GM18511 (cell line): ENCODE results near the gene DOCK1.

Experiments used
- ATAC-seq: cut with Tn5 transposase; IDR thresholded peaks from one replicate; pipeline ENCODE4 v1.9.1; 2021; ENCODE audit warnings: mild to moderate bottlenecking, moderate library complexity; ENCODE audit not compliant: unreplicated experiment

The DOCK1 gene

DNA sequence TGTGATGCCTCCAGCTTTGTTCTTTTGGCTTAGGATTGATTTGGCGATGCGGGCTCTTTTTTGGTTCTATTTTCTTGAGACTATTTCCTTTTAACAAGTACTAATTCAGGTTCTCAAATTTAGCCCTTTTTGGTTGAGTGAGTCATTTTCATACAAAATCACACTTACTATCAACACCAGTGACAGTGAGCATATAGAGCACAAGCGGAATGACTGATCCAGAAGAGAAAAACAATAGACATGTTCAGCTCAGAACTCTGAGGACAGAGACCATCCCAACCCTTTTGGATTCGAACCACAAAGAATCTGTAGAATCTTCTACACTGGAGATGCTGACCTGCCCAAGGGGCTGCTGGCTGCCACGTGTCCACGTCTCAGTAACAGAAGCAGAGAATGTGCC lies 347.6 kb downstream of the DOCK1 start:
- no peak for ATAC-seq

DNA sequence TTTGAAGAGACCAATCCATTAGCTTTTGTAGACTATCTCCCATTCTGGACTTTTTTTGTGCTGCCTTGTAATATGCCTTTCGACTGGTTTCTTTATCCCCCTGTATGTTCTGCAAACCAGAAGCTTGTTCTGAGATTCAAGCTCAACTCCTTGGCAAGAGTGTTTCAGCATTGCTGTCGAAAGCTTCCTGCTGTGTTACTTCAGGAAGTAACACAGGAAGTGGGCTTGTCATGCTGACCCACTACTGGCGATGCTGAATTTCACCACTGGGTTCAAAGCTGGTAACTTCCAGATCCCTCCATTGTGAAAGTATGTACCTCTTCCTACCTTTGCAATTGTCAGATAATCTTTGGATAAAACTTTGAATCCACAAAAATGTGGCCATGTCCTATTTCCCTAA lies 349.0 kb downstream of the DOCK1 start:
- no peak for ATAC-seq

DNA sequence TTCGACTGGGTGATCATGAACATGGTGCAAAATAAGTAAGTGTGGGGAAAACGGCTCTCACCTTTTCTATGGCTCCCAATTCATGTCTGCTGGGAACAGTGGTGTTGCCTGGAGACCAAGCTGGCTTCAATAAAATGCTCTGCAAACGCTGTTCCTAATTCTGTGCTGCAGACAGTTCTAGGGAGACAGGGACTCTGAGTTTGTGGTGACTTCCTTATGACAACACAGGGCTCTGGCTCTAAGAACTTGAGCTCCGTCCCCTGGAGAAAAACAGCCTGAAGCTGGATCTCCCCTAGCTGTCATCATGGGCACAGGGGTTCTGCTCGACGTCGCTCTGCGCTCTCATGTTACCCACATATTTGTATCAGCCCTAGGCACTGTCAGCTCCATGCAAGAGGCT lies 352.2 kb downstream of the DOCK1 start:
- no peak for ATAC-seq

DNA sequence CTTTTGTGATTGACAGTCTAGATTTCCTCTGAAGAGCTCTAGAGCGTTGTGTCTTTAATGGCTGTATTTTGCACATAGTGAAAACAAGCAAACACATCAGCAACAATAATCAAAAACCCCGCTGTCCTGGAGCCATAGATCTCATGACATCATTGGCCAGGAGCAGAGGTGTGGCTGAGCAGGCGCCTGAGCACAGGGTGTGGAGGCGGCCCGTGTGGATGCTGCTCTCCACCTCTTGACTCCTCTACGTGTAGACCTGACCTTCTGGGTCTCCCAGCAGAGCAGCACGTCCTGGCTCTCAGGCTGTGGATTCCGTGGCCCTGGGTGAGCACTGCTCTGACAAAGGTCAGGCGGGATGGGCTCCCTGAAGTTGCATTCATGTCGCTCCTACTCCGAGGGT lies 354.1 kb downstream of the DOCK1 start:
- no peak for ATAC-seq

DNA sequence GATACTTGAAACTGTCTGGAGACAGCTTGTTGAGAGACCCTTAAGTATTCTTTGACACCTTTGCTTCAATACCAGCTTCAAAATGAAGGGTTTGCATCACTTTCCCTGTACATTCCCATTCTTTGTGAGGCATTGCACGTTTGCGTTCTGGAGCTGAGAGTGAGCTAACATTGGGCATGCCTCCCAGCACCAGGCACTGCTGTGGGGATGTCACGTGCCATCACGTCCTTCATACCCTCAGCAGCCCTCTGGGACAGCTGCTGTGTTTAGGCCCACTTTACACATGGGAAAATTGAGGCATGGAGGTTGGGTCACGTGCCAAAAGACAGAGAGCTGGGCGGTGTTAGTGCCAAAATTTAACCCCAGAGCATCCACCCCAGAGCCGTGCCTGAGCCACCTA lies 357.4 kb downstream of the DOCK1 start:
- no peak for ATAC-seq

DNA sequence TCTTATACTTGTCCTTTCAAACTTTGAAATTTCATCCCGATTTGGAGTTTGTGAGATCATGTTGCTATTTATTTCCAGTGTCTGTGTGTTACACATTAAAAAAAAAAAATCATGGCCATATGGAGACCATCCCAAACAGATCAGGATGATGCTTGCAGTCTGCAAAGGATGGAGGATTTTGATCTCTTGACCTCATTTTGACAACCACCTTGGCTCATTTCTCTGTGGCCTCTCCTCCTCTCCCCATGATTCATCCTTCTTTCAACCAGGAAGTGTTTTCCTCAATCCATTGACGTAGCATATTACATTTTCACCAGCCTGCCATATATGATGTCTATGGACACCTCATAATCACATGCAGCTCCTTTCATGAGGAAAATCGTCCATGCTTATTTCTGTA lies 360.1 kb downstream of the DOCK1 start:
- ATAC-seq: no peak

DNA sequence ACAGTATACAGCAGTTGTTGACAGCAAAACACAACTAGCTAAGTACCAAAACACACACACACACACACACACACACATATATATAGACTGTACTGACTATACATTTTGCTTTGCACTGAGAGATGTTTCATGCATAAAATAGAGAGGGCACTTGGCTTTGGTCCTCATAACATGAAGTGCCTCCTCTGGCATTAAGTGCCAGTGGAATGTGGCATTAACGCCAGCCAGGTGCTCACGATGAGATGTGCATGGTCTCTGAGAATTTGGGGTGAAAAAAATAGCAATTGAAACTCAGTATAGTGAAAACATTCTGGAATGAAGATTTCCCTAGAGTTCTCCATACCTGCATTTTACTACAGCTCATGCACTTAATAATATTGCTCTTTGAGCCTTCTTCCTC lies 361.2 kb downstream of the DOCK1 start:
- no peak for ATAC-seq

DNA sequence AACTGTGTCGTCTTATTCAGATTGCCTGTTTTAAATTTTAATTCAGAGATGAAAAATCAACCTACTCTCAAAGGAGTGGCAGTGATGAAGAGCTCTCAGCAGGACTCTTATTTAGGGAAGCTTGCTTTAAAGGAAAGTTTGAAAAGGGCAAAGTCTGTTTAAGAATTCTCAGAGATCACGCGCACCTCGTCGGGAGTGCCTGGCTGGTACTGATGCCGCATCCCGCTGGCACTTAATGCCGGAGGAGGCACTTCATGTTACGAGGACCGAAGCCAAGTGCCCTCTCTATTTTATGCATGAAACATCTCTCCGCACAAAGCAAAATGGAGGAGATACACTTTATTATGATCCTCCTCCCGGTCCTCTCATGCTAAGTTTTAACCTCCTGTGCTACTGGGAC lies 362.2 kb downstream of the DOCK1 start:
- ATAC-seq: no peak

DNA sequence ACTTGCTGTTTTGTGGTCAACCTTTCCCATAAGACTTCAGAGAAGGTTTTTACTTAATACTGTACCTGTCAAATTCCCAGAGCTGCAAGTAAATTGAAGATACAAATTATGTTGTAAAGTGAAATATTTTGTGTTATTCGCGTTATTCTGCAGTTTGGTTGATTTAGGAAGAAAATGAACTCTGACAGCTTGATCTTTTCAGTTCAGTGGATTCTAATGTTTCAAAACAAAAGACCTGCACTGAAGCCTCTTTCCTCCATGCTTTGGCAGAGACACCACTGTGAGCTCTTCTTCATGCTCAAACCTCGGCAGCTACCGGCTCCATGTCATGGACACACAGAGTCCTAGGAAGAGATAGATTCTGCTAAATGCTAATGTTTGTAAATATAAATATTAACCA lies 366.8 kb downstream of the DOCK1 start:
- no peak for ATAC-seq

DNA sequence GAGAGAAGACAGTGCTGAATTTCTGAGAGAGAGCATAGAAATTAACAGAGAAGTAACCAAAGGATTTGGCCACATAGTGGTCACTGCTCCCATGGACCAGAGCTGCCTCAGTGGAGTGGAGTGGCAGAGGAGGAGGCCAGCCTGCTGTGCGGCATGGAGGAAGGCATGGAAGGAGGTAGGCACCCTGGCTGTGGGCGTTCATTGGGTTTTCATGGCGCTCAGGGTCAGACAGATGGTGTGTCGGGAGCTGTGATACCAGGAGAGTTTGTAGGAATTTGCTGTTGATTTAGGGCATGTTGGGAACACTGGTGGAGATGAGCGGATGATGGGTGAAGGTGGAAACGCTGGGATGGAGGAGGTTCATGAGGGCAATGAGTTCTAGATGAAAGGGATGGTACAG lies 370.0 kb downstream of the DOCK1 start:
- ATAC-seq: no peak

DNA sequence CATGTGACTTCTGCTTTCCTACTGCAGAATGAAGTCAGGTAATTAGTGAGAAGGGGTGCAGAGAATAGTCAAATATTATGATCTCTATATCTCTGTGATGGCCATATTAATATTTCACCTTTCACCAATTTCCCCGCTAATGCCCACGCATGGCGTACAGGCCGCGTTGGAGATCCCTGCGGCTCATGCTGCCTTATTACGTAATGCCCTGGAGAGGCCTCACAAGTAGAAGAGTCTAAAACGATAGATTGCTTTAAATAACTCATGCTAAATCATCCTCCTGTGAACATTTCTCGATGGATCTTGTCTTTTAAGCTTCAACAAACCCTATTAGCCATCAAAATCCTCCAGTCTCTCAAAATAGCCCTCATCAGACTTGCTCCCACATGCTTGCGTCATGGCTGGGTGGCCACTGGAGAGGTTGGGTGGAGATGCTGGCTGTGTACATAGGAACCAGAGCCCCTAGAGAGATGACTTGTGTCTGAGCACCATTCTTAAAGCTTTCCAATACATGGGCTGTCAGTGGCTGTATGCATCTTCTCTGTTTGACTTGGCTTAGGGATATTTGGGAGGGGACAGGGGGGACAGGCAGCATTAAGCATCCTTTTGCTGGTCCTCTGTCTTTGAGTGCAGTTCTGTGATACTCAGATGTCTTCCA lies 370.7 kb downstream of the DOCK1 start:
- no peak for ATAC-seq

DNA sequence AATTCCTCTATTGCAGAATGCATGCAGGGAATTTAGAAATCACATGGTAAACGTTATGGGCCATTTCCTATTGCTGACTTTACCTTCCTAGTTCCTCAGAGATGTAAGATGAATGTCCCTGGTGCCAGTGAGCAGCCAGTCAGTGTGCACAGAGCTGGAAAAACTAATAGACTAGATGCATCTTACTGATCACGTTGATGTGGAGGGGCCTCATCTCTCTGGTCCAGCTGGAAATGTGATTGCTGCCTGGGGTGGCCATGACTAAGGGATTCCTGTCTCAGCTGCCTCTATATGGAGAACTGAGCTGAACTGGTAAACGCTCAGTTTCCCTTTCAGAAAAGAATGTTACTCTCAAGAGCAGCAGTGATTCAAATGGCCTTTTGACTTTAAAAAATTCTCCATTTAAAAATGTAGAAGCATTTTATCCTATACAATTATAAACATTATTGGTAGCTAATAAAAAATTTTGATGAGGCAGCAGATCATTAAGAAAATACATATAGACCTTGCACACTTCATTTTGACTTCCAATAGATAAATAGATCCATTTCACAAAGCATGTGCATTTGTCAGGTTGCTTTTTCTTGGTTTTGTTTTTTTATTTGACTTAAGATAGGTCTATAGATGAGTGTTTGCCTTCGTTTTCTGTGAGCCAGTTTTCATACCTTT lies 371.7 kb downstream of the DOCK1 start:
- ATAC-seq: no peak

DNA sequence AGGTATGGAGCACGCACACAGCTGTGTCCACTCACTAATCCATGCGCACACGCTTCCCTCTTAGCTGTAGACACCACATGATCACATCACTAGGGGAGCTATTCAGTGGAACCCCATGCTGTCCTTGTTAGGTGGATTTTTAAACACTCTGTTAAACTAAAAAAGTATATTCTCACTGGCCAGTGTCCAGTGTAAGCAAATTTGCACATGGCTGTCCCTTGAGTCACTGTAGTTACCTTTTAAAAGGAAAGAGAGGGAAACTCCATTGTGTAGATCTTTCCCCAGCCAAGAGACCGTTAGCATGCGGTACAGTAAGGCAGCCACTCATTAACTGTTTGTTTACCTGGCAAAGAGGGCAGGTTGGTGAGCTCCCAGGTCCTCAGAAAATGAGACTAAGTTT lies 372.8 kb downstream of the DOCK1 start:
- no peak for ATAC-seq

DNA sequence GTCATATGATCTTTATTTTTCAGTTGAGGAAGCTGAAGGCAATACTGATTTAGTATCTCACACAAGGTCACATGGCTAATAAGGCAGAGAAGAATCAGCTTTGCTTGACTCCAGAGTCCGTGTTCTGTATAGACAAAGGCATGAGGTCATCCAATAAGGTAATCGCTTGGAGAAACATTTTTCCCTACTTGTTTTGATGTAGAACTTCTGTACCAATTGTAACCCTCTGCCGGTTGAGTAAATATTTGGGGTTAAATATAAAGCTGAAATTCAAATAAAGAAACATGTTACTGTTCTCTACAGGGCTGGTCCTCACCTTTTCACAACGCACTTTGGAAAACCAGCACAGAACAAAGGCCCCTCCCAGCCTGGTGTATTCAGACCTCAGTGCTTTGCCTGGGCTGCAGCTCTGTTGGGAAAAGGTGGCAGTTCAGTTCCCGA lies 374.1 kb downstream of the DOCK1 start:
- ATAC-seq: no peak

DNA sequence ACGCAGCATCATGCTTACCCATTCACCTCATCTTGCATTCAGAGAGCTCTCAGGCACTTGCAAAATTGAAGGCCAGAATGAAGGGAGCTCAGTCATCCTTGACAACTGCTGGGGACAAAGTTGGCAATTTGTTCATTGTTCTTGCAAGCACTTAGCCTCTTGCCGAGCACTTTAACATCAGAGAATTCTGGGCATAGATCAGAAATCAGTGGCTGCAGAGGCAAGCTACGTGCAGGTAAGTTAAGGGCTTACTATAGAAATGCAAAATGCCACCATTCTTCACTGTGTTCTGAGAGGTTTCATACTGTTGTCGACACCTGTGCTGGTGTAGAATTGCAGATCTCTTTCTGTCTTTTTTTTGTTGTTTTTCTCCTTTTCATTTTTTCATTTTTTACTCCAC lies 375.2 kb downstream of the DOCK1 start:
- ATAC-seq: no peak

DNA sequence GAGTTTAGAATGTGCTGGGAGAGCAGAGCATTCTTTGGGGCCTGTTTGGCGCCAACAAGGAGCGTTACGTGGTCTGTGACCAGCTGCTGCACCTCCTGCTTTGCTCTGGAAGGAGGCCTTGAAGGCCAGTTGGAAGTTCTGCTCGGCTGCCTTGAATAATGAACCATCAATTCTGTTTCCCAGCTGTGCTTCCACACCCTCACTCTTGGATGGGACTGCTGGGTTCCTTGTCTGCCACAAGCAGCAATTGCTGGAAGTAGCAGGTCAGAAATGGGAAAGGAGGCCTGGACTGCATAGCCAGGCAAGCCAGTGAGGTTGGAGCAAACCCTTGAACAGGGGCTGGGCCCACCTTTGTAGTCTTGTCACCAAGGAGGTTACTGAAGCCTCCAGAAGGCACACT lies 377.8 kb downstream of the DOCK1 start:
- ATAC-seq: no peak

DNA sequence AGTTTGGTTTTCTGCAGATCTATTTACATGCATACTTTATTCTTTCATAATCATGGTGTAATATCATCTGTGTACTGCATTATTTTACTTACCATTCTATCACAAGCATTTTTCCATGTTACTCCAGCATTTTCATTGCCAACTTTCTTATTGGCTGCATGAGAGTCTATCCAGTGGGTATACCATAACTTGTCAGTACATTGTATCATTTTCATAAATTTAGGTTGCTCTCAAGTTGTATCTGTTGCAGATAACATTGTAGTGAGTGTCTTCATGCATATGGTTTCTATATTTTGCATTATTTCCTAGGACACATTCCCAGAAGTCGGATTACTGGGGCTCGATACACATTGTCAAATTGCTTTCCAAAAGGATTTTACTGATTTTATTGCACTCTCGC lies 378.3 kb downstream of the DOCK1 start:
- ATAC-seq: no peak

DNA sequence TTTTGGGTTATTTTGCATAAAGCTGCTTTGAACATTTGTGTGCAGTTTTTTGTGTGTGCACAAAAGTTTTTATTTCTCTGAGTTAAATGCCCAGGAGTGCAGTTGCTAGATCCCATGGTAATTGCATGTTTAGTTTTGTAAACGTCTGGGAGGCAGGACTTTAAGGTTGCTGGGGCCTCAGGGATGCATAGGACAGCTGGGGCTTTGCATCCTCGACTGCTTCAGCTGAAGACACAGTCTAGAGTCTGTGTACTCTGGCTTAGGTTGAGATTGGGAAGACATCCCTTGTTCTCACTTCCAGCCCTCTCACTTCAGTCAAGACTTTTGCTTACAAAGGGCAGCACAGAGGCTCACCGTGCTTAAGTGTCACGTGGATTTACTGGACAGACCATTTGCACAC lies 385.6 kb downstream of the DOCK1 start:
- ATAC-seq: no peak

DNA sequence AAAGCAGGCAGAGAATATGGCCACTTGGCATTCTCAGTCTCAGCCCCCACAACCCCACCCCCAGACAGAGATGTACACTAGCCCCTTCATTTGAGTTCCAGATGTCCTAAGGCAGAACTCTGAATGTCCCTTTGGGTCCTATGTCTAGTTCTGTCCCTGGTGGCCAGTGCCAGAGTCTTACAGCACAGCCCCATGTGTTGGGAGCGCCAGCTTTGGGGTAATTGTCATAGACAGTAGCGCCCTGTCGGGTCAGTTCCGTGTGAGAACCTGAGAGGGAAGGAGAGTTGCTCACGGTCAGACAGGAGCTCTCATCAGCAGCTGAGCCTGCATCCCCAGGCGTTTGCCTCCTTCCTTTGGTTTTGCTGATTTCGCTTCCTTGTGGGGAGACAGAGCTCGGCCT lies 386.1 kb downstream of the DOCK1 start:
- ATAC-seq: no peak

DNA sequence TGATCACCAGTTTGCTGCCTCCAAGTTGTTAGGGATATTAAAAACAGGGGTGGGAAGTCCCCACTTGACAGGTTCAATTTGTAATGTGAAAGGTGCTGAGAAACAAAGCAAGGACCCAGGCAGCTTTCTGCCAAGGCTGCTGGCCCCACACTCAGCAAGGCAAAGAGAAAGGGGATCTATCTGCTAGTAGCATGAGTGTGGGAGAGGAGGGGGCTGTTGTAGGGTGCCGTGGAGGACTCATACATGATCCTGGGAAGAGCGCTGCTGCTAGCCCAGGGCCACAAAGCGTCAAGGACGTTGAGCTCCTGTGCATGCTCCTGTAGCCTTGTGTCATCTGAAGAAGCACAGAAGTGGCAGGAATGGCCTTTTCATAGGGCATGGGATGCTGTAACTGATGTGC lies 387.7 kb downstream of the DOCK1 start:
- no peak for ATAC-seq

DNA sequence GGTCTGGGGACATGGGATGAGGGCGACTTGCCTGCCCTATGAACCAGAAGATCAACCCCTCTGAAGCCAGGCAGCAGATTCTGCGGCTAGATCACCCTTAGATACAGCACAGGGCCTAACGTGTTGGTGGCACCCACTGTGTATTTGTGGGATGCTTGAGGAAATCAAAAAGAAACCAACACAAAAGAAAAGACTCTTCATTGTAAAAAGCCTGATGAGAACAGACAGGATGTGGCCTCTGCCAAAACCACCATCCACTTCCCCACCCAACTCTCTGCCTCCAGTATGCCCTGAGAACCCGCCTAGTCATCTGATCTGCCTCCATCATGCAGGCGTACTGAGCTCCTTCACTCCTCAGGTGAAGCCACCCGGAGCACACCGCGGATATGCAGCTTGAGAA lies 388.4 kb downstream of the DOCK1 start:
- no peak for ATAC-seq

DNA sequence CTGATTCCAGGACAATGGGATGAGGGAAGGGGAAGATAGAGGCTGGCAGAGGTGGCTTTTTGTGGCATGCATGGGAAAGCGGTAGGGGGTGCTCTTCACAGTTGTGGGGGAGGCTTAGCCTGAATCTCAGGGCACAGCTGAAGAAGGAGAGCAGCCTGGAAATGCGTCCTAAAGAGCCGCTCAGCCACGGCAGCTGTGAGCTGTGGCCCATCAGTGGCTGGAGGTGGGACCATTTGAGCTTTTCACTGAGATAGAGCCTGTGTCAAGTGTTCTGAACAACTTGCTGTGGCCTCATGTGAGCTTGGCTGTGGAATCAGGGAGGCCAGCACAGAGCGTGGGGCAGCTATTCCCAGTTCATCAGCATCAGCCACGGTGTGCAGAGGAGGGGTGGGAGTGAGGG lies 391.5 kb downstream of the DOCK1 start:
- ATAC-seq: no peak

DNA sequence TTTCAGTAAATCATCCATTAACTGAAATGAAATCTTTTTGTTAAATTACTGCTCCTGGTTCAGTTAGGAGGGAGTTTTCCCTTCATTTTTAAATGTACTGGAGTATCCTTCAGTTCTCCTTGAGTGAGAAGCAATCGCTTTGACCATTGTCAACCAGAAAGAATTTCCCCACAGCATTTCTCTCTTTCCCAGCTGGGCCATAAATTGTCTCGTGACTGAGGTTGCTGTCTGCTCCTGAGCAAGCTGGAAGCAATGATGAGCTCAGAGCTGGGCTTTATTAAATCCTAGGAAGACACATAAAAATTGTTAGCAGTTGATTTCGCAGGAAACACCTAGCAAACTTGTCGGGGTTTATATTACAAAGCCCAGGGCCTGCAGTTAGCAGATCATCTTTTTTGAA lies 393.2 kb downstream of the DOCK1 start:
- ATAC-seq: no peak
